ENCODE results near the gene FOXN3.
A peak's percentile ranks its signal among the peaks of the same experiment; 100 is the strongest.

The FOXN3 gene

GRCh38 chr14:89382901-89383845 is 33.9 kb downstream of the FOXN3 start:
- DNase-seq (ENCODE audit: low read depth, low spot score): no peak

DNA sequence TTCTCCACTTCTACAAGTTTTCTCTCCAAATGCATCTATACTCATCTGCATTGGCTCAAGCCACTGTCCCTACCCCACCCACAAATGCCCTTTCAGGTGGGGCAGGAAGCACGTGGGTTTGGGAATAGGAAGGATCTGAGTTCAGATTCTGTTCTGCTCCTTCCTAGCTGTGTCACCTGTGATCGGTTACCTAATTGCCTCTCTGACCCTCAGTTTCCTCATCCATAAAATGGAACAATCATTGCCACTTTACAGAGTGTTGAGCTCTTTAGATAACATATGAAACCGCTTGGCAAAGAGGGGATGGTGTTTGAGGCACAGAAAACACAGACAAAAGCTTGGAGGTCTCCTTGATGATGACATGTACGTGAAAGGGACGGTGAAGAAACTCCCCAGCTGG is 34.5 kb downstream of the FOXN3 start:
- no peak for DNase-seq (ENCODE audit: low read depth, low spot score)

DNA sequence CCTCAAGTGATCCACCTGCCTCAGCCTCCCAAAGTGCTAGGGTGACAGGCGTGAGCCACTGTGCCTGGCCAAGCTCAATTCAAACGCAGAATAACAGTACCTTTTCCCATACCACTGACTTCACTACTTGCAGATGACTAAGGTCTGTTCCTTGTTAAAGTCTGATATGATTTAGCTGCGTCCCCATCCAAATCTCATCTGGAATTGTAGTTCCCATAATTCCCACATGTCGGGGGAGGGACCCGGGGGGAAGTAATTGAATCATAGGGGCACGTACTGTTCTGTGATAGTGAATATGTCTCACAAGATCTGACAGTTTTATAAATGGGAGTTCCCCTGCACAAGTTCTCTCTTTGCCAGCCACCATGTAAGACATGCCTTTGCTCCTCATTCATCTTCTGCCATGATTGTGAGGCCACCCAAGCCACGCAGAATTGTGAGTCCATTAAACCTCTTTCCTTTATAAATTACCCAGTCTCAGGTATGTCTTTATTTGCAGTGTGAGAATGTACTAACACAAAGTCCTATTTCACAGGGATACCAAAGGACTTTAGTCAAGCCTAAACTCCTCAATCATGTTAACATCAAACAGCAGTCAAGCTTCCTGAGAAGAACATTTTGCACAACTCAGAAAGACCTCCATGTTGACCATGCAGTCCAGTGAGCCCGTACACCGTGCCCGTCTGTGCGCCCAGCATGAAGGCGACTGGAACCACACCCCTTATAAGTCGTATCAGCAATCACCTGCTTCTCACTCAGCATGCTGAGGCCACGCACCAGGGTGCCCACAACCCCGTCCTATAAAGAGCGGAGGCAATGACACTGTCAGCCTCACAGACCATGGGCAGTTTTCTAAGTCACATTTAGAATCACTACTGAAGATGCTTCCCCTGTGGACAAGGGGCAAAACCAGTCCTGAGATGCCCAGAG is 36.9 kb downstream of the FOXN3 start:
- no peak for DNase-seq (ENCODE audit: low read depth, low spot score)

DNA sequence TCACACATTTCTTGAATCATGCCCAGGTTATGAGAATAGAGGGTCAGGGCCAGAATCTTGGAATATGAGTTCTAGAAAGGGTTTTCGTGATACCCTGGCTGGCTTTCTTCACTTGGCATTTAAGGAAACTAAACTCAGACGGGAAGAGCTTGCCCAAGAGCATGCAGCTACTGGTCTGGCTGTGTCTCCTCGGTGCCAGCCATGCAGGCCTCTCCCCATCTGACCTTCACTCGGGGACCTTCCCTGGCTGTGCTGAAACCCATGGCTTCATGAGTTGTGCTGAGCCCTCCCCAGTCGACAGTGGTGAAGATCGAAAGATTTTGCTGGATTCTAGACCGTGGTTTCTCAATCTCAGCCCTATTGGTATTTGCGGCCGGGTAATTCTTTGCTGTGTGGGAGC is 38.0 kb downstream of the FOXN3 start:
- no peak for DNase-seq (ENCODE audit: low read depth, low spot score)

GRCh38 chr14:89378119-89378518 is 38.9 kb downstream of the FOXN3 start:
- DNase-seq (ENCODE audit: low read depth, low spot score): peak; percentile 71

DNA sequence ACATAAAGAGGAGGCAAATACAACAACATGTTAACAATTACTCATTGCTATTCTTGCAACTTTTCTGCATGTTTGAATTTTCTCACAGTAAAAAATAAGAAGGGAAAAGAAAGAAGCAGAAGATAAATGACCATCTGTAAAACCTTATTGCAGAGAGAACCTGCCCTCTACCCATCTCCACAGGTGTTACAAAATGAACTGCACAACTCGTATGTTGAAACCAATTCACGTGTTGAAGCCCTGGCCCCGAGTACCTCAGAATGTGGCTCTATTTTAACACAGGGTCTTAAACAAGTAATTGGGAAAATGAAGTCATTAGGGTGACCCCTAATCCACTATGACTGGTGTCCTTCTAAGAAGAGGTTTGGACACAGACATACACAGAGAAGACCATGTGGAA is 39.5 kb downstream of the FOXN3 start:
- no peak for DNase-seq (ENCODE audit: low read depth, low spot score)

GRCh38 chr14:89374908-89375307 is 42.1 kb downstream of the FOXN3 start:
- no peak for DNase-seq (ENCODE audit: low read depth, low spot score)

DNA sequence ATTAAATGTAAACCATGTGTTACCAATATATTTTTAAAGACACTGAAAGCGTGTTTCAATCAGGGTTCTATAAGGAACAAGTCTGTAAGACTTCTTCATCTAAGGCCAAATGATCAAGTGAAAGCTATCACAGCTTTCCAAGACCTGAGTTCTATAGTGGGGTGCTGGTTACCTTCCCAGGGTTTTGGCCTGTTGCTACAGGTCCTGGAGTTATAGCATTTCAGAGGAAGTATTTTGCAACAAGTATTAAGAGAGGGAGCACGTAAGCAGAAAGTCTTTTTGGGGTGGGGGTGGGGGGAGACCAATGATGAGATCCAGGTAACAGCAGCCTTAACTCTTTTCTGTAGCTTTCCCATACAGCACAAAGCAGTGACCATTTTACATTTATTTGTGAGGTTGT is 43.8 kb downstream of the FOXN3 start:
- no peak for DNase-seq (ENCODE audit: low read depth, low spot score)

DNA sequence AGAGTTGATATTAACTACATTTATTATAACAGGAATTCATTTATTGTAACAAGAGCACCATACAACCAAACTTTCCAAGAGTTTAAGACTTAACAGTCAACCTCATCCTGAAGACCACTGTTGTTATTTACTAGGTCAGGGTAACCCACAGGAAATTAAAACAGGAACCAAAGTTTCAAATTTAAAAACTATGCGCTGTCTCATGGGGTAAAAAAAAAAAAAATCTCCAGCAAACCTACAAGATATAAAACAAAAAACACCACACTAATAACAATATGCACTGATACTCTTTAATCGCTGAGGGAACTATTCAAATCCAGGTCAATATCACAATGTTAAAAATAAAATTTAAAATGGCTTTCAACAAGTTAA is 44.5 kb downstream of the FOXN3 start:
- no peak for DNase-seq (ENCODE audit: low read depth, low spot score)

DNA sequence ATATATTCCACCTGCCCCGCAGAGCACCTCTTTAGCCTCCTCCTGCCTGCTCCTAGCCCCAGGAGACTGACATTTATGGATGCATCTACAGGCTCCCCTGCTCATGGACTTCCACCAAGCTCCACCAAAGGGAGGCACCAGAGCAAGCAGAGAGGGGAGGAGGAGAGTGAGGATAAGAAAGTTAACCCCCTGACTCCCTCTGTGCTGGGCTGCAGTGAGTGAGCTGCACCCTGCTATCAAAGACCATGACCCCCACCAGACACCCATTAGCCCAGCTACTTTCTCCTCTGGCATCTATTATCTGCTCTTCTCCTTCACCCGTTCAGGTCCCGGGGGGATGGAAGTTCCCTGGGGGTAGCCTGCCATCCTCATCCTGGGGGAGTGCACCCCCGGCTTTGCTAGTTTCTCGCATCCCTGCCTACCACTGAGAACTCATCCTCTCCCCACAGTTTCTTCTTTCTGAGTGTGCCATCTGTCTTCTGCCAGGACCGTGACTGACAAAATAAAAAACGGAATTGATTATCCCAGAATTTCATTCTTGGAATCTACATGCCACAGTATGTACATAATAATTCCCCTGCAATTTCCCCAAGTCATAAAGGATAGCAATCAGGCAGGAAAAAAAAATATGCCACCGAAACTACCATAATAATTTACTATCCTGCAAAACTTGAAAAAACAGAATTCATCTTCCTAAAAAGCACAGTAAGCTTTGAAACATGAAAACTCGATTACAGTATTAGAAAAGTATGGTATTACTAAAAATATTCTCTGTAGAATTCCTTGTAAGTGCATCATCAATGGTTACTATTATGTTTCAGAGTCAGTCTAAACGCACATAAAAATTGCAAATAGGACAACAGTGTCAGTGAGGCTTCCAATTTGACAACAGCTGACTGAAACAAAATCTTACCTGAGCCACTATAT is 45.2 kb downstream of the FOXN3 start:
- no peak for DNase-seq (ENCODE audit: low read depth, low spot score)

DNA sequence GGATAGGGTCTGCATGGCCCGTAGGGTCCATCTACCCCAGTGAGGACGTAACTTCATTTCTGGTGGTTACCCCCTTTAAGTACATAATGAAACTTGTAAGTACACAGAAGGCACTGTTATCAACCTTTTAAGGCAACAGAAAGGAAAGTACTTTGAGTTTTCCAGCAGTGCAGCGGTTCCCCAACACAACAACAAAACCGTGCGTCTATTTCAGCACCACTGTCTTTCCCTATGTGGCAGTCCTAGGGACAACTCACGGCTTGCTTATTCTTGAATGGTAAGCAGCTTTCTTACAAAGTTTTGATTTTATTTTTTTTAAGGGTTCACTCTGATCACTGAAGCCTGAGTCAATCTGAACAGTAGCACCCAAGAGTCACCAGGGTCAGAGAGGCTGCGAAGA is 46.3 kb downstream of the FOXN3 start:
- no peak for DNase-seq (ENCODE audit: low read depth, low spot score)

DNA sequence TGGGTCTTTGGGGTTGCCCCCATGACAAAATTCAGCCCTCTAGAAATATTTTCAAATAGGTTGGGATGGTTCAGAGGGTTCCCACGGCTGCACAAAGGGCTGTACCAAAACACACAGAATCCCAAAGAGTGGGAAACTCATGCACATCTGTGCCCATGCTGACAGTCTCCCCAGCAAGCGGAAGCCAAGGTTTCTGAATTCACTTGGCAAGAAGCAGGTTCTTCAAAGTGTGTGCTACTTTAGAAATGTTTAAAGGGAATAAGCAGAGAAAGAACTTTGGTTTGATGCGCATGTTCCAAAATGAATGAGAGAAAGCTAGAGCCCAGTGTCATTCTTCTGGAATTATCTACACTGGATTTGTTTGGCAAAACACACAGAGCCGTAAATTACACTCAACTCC is 46.7 kb downstream of the FOXN3 start:
- no peak for DNase-seq (ENCODE audit: low read depth, low spot score)

GRCh38 chr14:89369656-89370055 is 47.4 kb downstream of the FOXN3 start:
- DNase-seq (ENCODE audit: low read depth, low spot score): no peak

GRCh38 chr14:89368490-89369477 is 48.2 kb downstream of the FOXN3 start:
- DNase-seq (ENCODE audit: low read depth, low spot score): no peak

GRCh38 chr14:89367779-89368120 is 49.3 kb downstream of the FOXN3 start:
- DNase-seq (ENCODE audit: low read depth, low spot score): no peak

GRCh38 chr14:89366864-89367778 is 49.9 kb downstream of the FOXN3 start:
- DNase-seq (ENCODE audit: low read depth, low spot score): no peak

DNA sequence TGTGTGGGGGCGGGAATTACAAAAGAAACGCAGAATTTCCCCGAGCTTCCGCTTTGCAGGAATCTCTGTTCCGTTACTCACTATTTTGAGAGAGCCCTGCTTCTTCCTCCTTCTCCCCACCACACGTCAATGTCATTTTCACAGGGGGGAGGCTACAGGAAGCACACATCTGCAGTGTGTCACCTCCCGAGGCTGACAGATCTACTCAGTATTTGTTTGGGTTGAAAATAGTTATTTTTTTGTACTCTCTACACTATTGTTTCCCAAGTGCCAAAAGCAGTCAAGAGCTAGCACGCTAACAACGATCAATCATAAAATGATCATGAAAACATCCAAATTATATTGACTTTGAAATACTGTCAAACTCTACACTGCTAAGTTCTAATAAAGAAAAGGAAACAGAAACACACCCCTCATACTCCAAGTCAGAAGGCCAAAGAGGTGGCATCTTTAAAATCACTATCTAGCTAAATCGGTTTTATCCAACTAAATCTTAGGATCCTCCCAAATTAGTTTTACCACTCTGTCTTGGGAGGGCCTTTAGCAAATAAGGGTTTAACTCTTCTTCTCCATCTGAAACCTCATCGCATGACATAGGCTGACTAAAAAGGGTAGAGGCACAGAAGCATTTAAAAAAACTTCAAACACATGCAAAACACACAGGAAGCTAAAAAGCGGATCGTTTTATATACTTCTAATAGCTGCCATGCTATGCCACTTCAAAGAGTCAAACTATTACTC is 51.8 kb downstream of the FOXN3 start:
- DNase-seq (ENCODE audit: low read depth, low spot score): no peak

DNA sequence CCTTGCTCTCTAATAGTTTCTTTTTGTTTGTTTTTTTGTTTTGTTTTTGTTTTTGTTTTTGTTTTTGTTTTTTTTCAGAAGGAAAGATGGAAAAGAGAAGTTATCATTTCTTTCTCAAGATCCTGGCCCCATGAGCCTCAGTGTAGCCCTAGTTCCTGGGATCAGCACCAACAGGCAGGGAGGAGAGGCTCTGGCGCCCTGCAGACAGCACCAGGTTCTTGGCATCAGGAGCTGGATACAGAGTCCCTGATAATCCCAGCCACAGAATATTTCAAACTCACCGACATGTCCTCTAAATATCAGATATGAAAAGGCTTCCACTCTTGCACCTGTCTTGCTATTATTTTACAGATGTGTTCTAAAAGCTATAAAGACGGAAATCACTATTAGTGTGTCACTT is 52.7 kb downstream of the FOXN3 start:
- DNase-seq (ENCODE audit: low read depth, low spot score): no peak

- DNase-seq (ENCODE audit: low read depth, low spot score): no peak
Observed at GRCh38 chr14:89360277-89360676, 56.8 kb downstream of the FOXN3 start.
